Upper lobe of left lung (tissue), 6 donors: ENCODE measurements around the gene ZBTB38. TPM values are rescaled to one million over a fixed set of nuclear protein-coding genes. Genes with fewer than 3 reads are reported as not detected.

ENCODE experiments used
- ATAC-seq, 2 donors: fragments of 200-7000 bp; cut with Tn5 transposase; one replicate each; pipeline ENCODE4 v1.9.1; 2022; ENCODE audit warnings: mild to moderate bottlenecking in 2 of 2, moderate library complexity in 2 of 2; ENCODE audit not compliant: low FRiP score in 2 of 2
- DNase-seq, 2 donors: peaks; one replicate each; pipeline ENCODE4 v3.0.0-alpha.2; 2019 to 2020
- H3K27ac ChIP-seq, 4 donors: fragments of 200-600 bp; sonication (generic); one replicate each; pipeline ENCODE4 v1.5.1; 2016 to 2019
- H3K27me3 ChIP-seq, 4 donors: fragments of 200-600 bp; sonication (generic); one replicate each; pipeline ENCODE4 v1.5.1; 2017 to 2019
- H3K36me3 ChIP-seq, 4 donors: fragments of 200-600 bp; sonication (generic); one replicate each; pipeline ENCODE4 v1.5.1; 2016 to 2019
- H3K4me1 ChIP-seq, 4 donors: fragments of 200-600 bp; sonication (generic); one replicate each; pipeline ENCODE4 v1.5.1; 2018 to 2019
- H3K4me3 ChIP-seq, 4 donors: fragments of 200-600 bp; sonication (generic); one replicate each; pipeline ENCODE4 v1.5.1; 2017 to 2019; ENCODE audit warnings: mild to moderate bottlenecking in 2 of 4, moderate library complexity in 1 of 4
- H3K9me3 ChIP-seq, 4 donors: fragments of 200-600 bp; sonication (generic); one replicate each; pipeline ENCODE4 v1.5.1; 2018 to 2019
- EP300 ChIP-seq, 4 donors: sonication (generic); formaldehyde crosslinking; IDR thresholded peaks; one replicate each; pipeline ENCODE4 v1.5.1; 2017; ENCODE audit warnings: antibody characterized with exemption in 4 of 4, control low read depth in 2 of 4
- POLR2A ChIP-seq, 4 donors: fragments of 450-650 bp; IDR thresholded peaks; one replicate each; pipeline ENCODE4 v1.5.1; 2016 to 2017; ENCODE audit warnings: antibody characterized with exemption in 4 of 4, mild to moderate bottlenecking in 2 of 4
- POLR2AphosphoS5 ChIP-seq, 2 donors: sonication (generic); formaldehyde crosslinking; IDR thresholded peaks; one replicate each; pipeline ENCODE4 v1.5.1; 2017; ENCODE audit warnings: antibody characterized with exemption in 2 of 2
- WGBS, 2 donors: methylation state at CpG; one replicate each; pipeline ENCODE4 v1.1.5; 2017 to 2018; 5-methylcytosine and 5-hydroxymethylcytosine counted together
- total RNA-seq, 6 donors: library from RNA; depleted of rRNA in 4 of 6; stranded (reverse); fragments of >200 nt in 4 of 6; gene quantifications; one replicate each; pipeline versions ENCODE4 v1.1.0 to v1.2.1, GENCODE V29; 2016 to 2021
- TF ChIP-seq, protein P1 (sequence below), 6 experiments: fragments of 450-650 bp in 4 of 6; fragments of 200-600 bp in 2 of 6; sonication (generic) in 2 of 6; IDR thresholded peaks; one replicate each; pipeline ENCODE4 v1.5.1; 2016 to 2019; ENCODE audit warnings: antibody characterized with exemption in 6 of 6
- donor health status: DM: no; HTN: no; CAD: no; lungs with moderate emphysema.
- donor health status: DM: no; HTN: yes; CAD: no; lungs with severe emphysema.

ZBTB38 gene
- total RNA-seq, 6 donors from 2014 or later: 80.2 to 146 (median 91.8) TPM

DNA sequence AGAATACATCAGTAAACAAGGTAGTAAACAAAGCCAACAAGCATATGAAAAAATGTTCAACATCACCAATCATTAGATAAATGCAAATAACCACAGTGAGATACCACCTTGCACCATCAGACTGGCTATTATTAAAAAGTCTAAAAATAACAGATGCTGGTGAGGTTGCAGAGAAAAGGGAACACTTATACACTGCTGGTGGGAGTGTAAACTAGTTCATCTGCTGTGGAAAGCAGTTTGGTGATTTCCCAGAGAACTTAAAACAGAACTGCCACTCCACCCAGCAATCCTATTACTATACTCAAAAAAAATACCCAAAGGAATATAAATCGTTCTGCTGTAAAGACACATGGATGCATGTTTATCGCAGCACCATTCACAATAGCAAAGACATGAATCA lies 30.3 kb upstream of the ZBTB38 start:
- Histone ChIP-seq H3K27ac (peak overlapping the region in 1 of 4 donors; percentile 54), H3K36me3 (no peaks in the 10 kb centered on the region), H3K4me1 (peaks cover 0 to 7% (median 0%) of the 10 kb centered on the region in 4 donors), H3K27me3 (no peaks in the 10 kb centered on the region), H3K9me3 (no peaks in the 10 kb centered on the region), H3K4me3 (no peak overlapping the region)
- DNase-seq (no peak), ATAC-seq (no peak)
- no peak for TF ChIP-seq POLR2AphosphoS5 (IDR thresholded peaks at IDR 0.05)
- TF ChIP-seq POLR2A (IDR thresholded peaks at IDR 0.05): no peak
- TF ChIP-seq EP300 (IDR thresholded peaks at IDR 0.05): no peak
- TF ChIP-seq, protein P1, sequence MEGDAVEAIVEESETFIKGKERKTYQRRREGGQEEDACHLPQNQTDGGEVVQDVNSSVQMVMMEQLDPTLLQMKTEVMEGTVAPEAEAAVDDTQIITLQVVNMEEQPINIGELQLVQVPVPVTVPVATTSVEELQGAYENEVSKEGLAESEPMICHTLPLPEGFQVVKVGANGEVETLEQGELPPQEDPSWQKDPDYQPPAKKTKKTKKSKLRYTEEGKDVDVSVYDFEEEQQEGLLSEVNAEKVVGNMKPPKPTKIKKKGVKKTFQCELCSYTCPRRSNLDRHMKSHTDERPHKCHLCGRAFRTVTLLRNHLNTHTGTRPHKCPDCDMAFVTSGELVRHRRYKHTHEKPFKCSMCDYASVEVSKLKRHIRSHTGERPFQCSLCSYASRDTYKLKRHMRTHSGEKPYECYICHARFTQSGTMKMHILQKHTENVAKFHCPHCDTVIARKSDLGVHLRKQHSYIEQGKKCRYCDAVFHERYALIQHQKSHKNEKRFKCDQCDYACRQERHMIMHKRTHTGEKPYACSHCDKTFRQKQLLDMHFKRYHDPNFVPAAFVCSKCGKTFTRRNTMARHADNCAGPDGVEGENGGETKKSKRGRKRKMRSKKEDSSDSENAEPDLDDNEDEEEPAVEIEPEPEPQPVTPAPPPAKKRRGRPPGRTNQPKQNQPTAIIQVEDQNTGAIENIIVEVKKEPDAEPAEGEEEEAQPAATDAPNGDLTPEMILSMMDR (IDR thresholded peaks at IDR 0.05): no peak
- 90 to 98% methylated on average over 2 of the region's 2 CpGs for WGBS, 2 donors

DNA sequence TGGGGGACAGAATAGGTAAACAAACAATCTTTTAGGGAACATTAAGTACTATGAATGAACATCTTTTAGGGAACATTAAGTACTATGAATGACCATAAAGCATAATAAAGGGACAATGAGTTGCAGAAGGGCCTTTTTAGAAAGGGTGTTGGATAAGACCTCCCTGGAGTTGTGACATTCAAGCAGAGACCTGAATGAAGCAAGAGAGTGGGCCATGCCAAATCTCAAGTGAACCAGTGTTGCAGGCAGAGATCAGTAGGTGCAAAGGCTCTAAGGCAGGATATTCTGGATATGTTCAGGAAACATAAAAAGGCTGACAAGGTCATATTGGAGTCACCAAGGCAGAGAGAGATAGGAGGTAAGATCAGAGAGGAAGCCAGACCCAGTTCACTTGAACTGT lies 29.4 kb upstream of the ZBTB38 start:
- Histone ChIP-seq H3K9me3 (no peaks in the 10 kb centered on the region), H3K4me1 (peaks cover 0 to 7% (median 0%) of the 10 kb centered on the region in 4 donors), H3K27me3 (no peaks in the 10 kb centered on the region), H3K27ac (no peak overlapping the region), H3K36me3 (no peaks in the 10 kb centered on the region), H3K4me3 (no peak overlapping the region)
- TF ChIP-seq, protein P1 (IDR thresholded peaks at IDR 0.05): no peak
- TF ChIP-seq POLR2AphosphoS5 (IDR thresholded peaks at IDR 0.05) (no peak), POLR2A (IDR thresholded peaks at IDR 0.05) (no peak), EP300 (IDR thresholded peaks at IDR 0.05) (no peak)
- DNase-seq (no peak), ATAC-seq (no peak)

DNA sequence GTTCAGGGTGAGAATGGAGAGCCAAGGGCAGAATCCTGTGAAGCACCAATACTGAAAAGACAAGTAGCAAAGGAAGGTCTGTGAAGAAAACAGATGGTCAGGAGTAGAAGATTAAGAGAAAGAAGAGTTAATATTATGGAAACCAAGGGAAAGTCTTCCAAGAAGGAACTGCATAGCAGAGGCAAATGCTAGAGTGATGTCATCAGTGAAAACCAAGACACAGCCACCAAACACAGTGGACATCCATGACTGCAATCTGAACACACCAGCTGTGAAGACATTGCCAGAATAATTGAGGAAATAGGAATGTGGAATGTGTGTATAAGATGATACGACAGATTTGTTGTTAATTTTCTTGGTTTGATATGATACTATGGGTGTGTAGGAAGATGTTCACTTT lies 26.8 kb upstream of the ZBTB38 start:
- 93 to 100% methylated on average over 1 of the region's 1 CpG for WGBS, 2 donors
- H3K36me3 ChIP-seq: no peaks in the 10 kb centered on the region
- H3K9me3 ChIP-seq: no peaks in the 10 kb centered on the region
- H3K4me3 ChIP-seq: no peak overlapping the region
- DNase-seq (no peak), ATAC-seq (no peak)
- TF ChIP-seq, protein P1 (IDR thresholded peaks at IDR 0.05): no peak
- H3K27me3 ChIP-seq: no peaks in the 10 kb centered on the region
- no peak overlapping the region for H3K27ac ChIP-seq
- peaks cover 0 to 7% (median 0%) of the 10 kb centered on the region in 4 donors for H3K4me1 ChIP-seq

DNA sequence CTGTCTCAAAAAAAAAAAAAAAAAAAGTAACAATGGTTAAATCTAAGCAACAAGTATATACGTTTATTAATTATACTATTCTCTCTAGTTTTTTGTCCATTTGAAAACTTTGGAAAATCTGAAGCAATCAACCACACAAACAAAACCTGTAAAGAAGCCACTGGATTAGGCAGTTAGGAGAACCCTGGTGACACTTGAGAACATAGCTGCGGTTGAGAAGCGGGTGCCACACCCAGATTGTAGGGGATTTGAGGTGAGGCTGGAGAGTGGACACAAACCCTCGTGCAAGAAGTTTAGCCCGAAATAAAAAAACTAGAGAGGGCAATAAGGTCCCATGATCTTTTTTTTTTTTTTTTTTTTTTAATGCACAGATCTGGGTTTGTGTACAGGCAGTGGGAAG lies 25.9 kb upstream of the ZBTB38 start:
- no peaks in the 10 kb centered on the region for H3K27me3 ChIP-seq
- H3K4me1 ChIP-seq: no peaks in the 10 kb centered on the region
- WGBS, 2 donors: 70 to 75% methylated on average over 5 of the region's 5 CpGs
- no peak overlapping the region for H3K27ac ChIP-seq
- TF ChIP-seq POLR2A (IDR thresholded peaks at IDR 0.05) (no peak), POLR2AphosphoS5 (IDR thresholded peaks at IDR 0.05) (no peak), EP300 (IDR thresholded peaks at IDR 0.05) (no peak)
- TF ChIP-seq, protein P1 (IDR thresholded peaks at IDR 0.05): no peak
- peak in 1 of 2 donors; percentile 59 for ATAC-seq
- no peak overlapping the region for H3K4me3 ChIP-seq
- H3K36me3 ChIP-seq: no peaks in the 10 kb centered on the region
- no peaks in the 10 kb centered on the region for H3K9me3 ChIP-seq
- DNase-seq: peak in 1 of 2 donors; percentile 41

DNA sequence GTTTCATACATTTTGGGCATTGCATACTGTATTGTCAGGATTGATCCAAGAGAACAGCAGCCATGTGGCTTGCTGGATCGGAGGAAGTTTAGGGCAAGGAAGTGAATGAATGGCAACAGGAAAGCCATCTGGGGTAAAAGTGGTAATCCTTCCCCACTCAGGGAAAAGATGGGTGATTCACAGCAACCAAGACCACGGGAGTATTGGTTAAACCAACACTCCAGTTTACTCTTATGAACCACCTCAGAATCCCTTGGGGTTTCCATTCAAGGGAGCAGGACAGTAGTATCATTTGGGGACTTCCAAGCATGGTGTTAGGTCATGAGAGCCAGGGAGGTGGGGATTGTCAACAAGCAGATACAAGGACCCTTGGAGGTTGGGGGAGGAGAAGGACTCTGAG lies 25.2 kb upstream of the ZBTB38 start:
- Histone ChIP-seq H3K27ac (no peak overlapping the region), H3K4me1 (no peaks in the 10 kb centered on the region), H3K36me3 (no peaks in the 10 kb centered on the region), H3K9me3 (no peaks in the 10 kb centered on the region), H3K27me3 (no peaks in the 10 kb centered on the region), H3K4me3 (no peak overlapping the region)
- no peak for ATAC-seq
- no peak for TF ChIP-seq POLR2A (IDR thresholded peaks at IDR 0.05)
- no peak for TF ChIP-seq POLR2AphosphoS5 (IDR thresholded peaks at IDR 0.05)
- TF ChIP-seq EP300 (IDR thresholded peaks at IDR 0.05): no peak
- TF ChIP-seq, protein P1 (IDR thresholded peaks at IDR 0.05): no peak
- WGBS, 2 donors: 71 to 80% methylated on average over 2 of the region's 2 CpGs
- DNase-seq: no peak
